ENCODE results near the gene LRMDA.

The LRMDA gene

DNA sequence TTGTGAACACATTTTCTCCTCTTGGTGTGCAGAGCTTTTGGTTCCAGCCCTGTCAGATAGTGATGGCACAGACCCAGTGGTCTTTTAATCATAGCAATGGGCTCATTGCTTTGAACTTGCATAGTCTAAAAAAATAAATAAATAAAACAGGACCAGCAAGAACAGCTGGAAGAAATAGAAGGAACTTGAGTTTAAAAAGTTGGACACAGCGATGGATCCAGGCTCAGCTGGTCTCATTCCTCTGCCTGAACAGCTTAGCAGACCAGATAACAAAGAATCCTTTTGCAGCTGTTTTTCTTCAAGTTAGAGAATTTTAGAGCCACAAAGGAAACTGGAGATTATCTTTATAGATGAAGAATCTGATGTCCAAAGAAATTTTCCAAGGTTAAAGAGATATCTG lies 1005.6 kb downstream of the LRMDA start:
- no peak for DNase-seq

DNA sequence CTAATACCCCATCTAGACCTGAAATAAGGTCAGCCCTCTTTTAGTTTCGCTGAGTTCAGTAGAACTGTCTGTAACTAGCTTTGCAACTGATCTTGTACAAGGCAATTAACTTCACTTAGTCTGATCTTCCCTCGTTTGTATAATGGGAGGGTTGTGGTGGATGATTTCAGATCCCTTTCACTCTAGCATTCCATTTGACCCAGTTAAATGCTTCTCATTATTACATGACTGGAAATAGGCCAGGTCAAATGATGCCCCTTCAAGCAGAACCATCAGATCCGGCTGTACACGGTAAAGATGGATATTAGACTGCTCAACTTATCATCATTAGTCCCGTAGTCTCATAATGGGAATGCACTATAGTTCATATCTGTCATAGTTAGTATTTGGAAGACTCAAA lies 1009.0 kb downstream of the LRMDA start:
- no peak for DNase-seq

DNA sequence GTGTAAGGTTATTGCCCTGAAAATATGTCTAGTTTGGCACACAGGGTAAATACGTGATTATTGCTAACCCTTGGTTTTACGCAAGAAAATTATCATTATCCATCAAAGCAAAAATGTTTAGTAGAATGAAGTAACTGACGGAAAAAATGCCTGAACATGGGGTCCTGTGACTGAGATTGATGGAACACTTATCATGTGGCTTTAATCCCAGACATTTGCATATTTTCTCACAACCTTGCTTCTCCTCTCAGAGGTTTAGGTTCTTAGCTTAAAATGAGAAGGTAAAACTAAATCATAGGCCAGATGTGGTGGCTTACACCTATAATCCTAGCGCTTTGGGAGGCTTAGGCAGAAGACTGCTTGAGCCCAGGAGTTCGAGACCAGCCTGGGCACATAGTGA lies 1010.7 kb downstream of the LRMDA start:
- no peak for DNase-seq

DNA sequence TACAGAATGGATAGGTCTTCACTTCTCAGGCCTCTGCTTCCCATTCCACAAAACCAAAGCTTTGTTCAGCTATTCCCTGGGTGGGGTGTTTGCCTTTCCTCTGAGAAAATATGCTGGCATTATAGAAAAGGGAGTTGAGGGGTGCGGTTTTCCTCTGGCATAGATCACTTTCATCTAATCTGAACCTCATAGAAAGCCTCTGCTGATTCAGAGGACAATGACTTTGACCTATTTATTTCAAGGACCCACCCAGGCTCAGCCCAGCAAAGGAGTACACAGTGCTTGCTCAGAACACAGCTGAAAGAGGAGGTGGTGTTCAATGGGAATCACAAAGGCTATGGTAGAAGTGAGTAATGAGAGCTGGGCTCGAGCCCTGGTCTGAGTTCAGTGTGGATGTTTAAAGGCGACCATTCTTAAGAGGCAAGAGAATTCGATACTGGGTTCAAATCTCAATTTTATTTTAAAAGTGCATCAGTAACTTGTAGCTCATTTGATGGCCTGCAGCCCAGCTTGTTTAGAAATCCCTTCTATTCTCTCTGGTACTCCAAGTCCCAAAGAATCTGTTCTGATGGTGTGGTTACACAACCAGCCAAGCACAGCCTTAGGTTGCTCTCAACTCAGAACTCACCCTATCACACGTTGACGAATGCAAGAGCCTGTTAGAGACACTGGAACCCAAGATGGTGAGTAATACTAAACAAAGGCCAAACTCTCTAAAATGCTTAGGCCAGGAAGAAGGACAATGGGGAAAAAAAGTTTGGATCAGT lies 1012.8 kb downstream of the LRMDA start:
- DNase-seq = no peak

DNA sequence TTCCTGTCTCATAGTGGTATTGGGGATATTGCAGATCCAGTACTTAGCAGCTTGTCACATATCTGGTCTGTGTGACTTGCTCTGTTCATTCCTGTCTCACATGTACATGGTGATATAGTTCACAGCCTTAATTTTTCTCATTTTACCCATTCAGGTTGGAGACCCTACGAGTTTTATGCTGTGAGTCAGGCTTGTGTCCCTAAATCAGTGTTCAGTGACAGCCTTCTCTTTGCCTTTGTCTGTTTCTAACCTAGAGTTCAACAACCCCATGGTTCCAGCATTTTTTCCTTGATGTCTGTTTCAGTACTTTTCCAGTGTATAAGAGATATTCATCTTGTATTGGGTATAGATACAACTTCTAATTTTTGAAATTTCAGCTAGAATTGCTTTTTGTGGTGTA lies 1016.2 kb downstream of the LRMDA start:
- no peak for DNase-seq

DNA sequence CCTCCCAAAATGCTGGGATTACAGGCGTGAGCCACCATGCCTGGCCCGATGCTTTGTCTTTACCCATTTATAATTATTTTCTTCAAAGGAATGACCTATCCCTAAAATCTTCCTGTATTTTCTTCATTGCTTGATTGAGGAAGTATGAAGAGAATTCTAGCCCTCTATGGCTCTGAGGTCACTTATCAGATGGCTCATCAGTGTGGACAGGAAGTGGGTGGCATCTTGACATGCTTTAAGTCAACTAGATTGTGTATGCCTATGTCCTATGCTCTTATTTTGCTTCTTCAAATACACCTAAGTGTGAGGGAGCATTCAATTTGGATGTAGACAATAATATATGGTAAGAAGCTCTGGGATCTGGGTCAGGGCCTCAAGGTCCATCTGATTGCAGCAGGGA lies 1020.5 kb downstream of the LRMDA start:
- DNase-seq = no peak

DNA sequence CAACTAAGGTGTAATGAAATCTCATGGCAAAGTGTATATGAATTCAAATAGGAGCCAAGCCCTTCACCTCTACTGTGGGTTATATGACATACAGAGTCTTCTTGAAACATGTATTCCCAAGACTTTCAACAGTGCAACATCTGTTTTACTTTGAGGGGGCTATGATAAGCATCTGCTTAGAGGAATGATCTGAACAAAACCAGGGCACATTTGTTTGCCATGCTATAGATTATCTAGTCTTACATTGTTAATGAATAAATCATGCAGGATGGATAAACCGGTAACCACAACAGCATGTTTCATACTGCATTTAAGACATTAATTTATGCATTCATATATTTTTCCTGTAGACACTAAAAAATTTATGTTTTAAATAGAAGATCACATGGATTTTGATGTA lies 1021.9 kb downstream of the LRMDA start:
- DNase-seq = no peak

DNA sequence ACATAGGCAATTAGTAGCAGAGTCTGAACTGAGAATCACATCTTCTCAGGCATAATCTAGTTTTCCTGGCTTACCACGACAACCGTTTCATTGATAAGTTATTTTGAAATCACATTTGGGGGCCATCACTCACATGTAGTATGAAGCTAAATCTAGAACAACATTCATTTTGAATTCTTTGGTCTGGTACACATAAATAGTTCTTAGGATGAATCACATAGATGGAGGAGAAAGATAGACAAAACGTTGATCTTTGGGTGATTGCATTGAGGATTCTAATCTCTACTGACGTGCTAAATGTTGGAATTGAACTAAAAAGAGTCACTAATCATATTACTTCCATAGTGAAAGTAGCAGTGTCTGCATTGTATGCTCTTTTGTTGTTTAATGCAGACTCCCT lies 1022.6 kb downstream of the LRMDA start:
- DNase-seq = no peak

DNA sequence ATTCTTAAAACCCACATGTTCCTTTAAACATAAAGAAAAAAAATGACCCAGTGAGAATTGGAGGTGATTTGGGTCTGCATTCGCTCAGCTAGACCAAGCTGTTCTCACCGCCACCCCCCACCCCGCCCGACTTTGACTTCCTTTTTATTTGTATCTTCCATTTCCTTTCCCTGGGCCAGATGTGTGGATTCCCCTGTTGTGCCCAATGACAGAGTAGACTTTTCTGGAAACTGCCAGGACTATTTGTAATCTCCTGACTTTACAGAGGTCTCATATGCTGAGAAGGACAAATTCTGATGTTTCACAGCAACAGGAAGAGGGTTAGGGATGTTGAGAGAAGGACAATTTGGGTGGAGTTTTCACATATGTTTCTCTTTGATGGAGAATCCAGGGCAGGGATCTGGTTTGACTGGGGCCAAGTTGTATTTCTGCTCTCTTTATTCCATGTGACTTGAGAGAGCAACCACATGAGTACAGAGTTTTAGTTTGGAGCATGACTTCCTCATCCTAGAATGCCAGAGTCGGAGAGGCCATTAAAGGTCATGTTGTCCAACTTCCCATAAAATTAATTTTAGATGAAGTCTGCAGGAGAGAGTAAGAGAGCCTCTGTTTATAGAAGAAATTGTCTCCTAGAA lies 1023.2 kb downstream of the LRMDA start:
- DNase-seq = no peak

DNA sequence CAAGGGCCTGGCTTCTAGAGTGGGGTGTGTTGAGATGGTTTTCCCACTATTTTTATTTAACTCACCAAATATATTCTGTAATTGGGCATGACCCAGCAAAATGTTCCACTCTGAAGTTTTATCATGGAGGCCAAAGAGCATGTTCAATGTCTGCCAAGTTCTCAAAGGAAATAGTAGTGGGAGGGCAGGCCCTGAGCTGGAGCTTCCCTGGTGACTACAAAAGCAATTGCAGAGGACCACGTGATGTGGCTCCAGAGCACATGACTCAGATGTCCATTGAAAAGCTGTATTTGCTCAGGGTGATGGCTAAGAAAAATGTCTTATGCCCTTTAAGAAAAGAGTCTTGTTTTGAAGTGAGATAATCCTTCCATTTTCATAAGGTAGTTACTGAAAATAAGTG lies 1024.8 kb downstream of the LRMDA start:
- no peak for DNase-seq

DNA sequence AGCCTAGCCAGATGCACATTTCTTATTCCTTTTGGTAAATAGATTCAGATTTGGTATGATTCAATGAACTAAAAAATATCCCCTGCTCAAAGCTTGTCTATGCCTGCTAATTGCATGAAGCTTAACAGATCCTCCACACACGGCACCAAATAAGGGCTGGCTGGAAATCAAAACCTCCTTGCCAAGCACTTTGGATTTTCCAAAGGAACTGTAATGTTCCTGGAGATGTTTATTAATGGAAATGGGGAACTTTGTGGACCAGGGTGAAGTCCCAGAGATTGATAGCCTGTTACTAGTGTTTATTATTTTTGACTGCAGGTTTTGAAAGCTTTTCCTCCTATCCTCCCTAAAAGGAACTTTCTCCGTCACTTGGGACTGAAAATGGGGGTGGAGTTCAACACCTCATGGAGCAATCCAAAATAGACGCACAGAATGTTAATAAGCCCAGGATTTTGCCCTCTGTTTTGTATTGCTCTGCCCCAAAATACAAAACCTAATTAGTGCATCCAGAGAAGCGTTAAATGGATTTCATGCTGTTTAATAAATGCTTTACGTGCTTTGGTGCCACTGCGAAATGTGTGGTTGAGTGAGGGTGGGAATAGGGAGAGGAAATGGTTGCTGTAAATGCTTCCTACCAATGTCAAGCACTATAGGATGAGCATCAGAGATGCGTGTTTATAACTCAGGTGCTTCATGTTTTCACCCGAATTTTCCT lies 1027.7 kb downstream of the LRMDA start:
- DNase-seq = no peak

DNA sequence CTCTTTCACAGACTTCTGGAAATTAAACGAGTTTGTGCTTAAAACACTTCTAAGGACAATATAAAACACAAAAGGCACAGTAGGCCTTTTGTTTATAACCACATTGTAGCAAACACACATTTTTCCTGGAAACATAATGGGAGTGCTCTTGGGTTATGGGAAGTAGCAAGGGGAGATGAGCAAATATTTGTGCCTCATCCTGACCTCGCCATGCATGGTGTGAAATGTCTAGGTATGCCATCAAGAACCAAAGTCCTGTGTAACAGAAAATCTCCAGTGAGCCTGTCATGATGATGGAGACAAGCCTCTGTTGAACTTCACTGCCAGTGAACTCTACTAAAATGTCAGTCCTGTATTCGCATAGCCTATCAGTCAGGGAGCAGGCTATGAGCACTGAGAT lies 1029.6 kb downstream of the LRMDA start:
- DNase-seq = no peak

DNA sequence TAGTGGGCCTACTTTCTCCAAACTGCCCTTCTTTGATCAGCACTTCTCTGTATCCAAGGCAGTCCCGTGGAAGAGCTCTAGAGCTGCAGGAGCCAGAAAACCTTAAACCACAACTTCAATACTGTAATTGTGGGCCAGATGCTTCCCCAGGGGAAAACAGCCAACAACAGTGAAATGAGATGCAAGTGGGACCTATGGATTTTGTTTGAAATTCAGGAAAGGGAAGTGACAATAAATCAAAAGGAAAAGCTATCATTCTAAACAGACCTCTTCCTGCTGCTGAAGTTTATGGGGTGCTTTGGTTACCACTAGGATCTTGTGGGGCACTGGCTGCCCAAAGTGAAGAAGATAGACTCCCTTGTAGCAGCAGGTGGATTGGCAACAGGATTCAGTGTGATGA lies 1031.7 kb downstream of the LRMDA start:
- no peak for DNase-seq

DNA sequence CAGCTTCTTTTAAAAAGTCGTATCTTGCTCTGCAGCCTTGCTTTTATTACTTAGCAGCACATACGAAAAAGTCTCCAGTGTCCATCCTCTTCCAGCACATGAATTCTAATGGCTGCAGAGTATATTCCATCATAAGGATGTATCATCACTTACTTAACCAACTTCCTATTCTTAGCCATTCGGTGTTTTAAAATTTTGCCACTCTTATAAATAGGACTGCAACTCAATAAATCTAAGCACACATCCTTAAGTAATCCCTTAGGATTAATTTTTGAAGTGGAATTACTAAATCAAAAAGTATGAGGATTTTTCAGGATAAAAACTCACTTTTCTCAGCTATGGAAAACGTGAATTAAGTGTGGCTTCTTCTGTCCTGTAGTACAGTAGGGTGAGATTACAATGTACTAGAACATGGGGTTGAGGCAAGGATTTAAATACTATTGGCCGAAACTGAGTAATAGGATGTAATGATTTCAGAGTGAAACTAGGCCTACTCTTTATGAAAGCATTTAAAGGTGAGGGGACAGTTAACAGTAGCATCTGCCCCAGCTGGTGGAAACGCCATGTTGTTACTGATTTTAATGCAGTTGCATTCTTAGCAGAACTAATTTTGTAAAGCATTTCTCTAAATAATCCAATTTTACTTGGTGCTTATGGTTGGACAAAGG lies 1035.5 kb downstream of the LRMDA start:
- no peak for DNase-seq

DNA sequence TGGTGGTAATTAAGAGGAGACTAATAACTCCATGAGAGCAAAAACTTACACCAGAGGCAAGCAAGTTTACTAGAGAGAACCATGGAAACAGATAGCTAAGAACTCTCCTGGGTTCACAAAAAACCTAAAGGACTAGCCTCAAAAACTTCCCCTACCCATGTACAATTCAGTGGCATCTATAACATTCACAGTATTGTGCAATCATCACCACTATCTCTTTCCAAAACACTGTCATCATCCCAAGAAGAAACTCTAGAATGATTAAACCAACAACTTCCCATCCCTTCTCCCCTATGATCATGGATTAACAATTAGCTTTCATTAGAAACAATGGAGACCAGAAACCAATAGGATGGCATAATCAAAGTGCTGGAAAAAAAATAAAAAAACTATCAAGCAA lies 1038.3 kb downstream of the LRMDA start:
- no peak for DNase-seq

DNA sequence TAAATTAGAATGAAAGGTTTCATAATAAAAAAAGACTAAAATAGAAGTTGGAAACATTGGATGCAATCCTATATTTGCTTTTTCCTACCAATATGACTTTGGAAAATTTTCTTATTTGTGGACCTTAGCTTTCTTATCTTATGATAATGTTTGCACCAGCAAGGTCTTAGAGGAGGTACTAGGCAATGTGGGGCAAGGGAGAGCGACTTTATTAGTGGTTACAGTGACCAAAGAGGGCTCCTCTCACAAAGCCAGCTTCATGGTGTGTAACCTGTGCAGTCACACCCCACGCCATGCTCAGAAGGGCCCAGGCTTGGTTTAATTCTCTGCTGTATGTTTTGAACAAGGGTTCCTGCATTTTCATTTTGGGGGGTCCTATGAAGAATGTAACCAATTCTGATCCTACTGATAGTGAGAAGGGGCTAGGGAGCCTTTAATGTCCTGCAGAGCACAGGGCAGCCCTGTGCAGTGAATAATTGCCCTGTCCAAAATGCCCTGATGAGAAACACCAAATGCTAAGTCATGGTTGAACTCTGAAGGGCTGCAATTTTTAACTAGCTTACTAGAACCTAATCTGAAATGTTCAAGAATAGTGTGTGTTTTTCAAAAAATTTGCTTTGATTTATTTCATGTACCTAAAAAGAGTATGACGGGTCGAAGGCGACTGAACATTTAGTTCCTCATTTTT lies 1047.8 kb downstream of the LRMDA start:
- no peak for DNase-seq

DNA sequence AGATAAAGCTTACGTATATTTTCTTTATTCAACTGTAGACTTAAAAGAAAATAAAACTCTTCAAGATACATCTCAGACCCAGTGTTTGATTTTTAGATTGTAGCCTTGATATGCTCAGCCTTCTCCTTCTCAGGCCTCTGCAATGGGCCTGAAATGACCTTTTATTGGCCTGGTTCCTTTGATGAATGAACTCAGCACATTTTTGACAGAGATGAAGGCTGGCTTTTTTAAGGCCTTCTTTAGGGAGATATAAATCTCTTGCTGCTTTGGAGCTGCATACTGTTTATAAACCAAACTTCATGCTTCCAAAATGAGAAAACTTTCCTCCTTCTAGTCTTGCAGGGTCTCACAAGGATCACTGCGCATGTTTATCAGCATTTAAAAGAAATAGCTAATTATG lies 1049.8 kb downstream of the LRMDA start:
- no peak for DNase-seq

DNA sequence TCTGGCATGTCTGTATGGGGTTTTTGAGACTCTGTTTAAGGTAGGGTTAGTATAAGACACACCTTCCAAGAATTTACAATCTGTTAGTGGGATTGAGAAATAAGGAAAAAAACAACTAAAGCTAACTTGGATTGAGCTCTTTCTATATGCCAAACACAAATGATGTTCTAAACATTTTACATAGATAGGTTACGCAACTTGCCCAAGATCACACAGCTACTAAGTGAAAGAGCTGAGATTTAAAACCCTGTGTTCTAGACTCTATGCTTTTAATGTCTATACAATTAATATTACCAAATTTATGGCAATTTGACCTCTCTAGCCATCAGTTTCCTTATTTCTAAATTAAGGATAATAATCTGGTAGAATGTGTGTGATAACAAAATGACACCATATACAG lies 1056.2 kb downstream of the LRMDA start:
- no peak for DNase-seq

DNA sequence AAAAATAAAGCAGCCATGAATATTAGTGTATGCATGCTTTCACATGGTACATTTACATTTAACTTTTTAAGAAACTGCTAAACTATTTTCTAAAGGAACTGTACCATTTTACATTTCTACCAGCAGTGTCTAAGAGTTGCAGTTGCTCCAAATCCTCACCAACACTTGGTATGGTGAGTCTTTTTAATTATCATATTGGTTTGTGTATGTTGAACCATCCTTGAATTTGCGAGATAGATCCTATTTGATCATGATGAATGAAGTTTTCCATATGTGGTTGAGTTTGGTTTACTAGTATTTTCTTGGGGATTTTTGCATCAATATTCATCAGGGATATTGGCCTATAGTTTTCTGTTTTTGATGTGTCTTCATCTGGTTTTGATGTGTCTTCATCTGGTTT lies 1057.2 kb downstream of the LRMDA start:
- no peak for DNase-seq

DNA sequence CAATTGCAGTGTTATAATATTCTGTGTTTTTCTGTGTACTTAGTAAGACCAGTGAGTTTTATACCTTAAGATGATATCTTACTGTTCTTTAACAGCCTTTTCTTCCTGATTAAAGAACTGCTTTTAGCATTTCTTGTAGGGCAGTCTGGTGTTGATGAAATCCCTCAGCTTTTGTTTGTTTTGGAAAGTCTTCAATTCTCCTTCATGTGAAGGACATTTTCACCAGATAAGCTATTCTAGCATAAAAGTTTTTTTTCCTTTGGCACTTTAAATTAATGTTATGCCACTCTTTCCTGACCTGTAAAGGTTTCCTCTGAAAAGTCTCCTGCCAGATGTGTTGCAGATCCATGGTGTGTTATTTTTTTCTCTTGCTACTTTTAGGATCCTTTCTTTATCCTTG lies 1059.8 kb downstream of the LRMDA start:
- DNase-seq = no peak

DNA sequence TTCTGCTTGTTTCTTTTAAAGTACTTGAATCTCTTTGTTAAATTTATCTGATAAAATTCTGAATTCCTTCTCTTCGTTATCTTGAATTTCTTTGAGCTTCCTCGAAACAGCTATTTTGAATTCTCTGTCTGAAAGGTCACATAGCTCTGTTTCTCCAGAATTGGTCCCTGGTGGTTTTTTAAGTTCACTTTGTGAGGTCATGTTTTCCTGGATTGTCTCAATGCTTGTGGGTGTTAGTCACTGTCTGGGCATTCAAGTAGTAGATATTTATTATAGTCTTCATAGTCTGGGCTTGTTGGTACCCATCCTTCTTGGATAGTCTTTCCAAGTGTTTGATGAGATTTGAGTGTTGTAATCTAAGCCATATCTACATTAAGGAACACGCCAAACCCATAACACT lies 1060.6 kb downstream of the LRMDA start:
- no peak for DNase-seq

DNA sequence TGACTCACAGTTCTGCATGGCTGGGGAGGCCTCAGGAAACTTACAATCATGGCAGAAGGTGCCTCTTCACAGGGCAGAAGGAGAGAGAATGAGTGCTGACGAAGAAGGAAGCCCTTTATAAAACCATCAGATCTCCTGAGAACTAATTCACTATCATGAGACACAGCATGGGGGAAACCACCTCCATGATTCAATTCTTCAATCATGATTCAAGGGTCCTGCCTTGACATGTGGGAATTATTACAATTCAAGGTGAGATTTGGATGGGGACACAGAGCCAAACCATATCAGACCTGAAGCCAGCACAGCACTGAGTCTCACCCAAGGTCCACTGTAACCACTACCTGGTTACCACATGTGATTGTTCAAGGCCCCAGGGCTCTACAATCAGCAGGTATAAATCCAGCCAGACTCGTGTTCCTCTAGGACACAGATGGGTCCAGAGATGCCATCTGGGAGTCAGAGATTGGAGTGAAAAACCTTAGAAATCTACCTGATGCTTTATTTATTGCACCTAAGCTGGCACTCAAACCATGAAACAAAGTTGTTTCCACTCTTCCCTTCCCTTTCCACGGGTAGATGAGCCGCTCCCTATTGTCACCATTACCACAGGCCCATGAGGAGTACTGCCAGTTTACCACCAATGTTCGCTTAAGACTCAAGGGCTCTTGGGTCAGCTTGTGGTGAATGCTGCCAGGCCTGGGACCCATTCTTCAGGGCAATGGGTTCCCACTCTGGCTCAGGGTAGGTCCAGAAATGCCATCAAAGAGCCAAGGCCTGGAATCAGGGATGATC lies 1061.5 kb downstream of the LRMDA start:
- no peak for DNase-seq
